Stimulated activated CD8-positive, alpha-beta memory T cell treated with anti-CD3 and anti-CD28 coated beads, Interleukin-15, amount 100 ng/mL, for 48 hours (primary cell): Measurements from ENCODE around the gene TIRAP.
A peak's percentile ranks its signal among the peaks of the same experiment; 100 is the strongest.
"Not testable (repeated sequence)": the region's sequence is repeated elsewhere in the genome, so short reads cannot be mapped to it uniquely, and the experiment has no call there.

Experiments
- DNase-seq, 2 donors: peaks; one replicate each; pipeline ENCODE4 v3.0.0-alpha.2; 2020; ENCODE audit warnings: low read depth in 2 of 2

The TIRAP gene

DNA sequence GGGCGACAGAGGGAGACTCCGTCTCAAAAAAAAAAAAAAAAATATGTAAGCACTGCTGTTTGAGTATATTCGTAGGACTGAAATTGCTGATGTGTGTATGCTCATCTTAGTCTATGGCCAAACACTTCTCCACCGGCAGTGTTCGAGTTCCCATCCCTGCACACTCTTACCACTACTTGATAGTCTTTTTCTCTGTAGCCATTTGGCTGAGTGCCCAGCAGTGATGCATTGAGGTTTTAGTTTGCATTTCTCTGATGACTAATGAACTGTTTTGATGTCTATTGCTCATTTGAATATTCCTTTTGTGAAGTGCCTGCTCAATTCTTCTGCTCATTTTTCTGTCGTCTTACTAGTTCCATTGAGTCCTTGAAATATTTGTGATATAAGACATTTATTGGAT lies 1.9 kb downstream of the TIRAP start:
- peak; percentile 72 for DNase-seq

- no peak for DNase-seq
Measured at GRCh38 chr11:126288237-126288636, 5.3 kb downstream of the TIRAP start.

- DNase-seq = no peak
Measured at GRCh38 chr11:126290887-126291286, 8.0 kb downstream of the TIRAP start.

DNA sequence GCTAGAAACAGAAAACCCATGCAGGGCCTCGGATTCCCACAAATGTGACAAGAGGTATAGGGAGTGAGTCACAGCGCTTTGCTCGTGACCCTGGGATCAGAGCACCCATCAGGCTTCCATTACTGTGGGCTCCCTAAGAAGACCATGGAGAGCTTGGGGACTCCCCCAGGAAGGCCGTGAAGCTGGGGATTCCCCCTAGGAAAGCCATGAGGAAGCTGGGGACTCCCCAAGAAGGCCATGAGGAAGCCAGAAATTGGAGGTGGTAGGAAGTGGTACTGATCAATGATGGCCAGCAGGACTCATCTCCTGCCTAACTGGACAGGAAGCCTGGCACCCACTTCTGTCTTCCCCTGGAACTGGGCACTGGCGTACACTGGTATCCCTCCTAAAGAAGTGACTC lies 10.8 kb downstream of the TIRAP start:
- DNase-seq = no peak

- no peak for DNase-seq
Measured at GRCh38 chr11:126297004-126297403, 14.1 kb downstream of the TIRAP start.

- peak; percentile 85 to 86 for DNase-seq
Measured at GRCh38 chr11:126303623-126304456, 20.9 kb downstream of the TIRAP start, which contains the start of gene DCPS. Gene DCPS, plus strand, starts transcription at chr11:126304060. Its CDS starts 21 bp downstream, at chr11:126304081.

GRCh38 chr11:126304457-126305075 lies 21.7 kb downstream of the TIRAP start:
- DNase-seq = no peak

GRCh38 chr11:126305699-126306098 lies 22.8 kb downstream of the TIRAP start:
- no peak for DNase-seq

- no peak for DNase-seq
Measured at GRCh38 chr11:126307706-126308105, 24.8 kb downstream of the TIRAP start.

GRCh38 chr11:126308271-126308671 lies 25.4 kb downstream of the TIRAP start:
- no peak for DNase-seq

GRCh38 chr11:126308771-126309170 lies 25.9 kb downstream of the TIRAP start:
- not testable (repeated sequence) for DNase-seq

GRCh38 chr11:126310200-126310991 lies 27.5 kb downstream of the TIRAP start:
- no peak for DNase-seq

- no peak for DNase-seq
Measured at GRCh38 chr11:126310992-126311310, 28.1 kb downstream of the TIRAP start.

- no peak for DNase-seq
Measured at GRCh38 chr11:126311401-126312291, 28.8 kb downstream of the TIRAP start.

DNA sequence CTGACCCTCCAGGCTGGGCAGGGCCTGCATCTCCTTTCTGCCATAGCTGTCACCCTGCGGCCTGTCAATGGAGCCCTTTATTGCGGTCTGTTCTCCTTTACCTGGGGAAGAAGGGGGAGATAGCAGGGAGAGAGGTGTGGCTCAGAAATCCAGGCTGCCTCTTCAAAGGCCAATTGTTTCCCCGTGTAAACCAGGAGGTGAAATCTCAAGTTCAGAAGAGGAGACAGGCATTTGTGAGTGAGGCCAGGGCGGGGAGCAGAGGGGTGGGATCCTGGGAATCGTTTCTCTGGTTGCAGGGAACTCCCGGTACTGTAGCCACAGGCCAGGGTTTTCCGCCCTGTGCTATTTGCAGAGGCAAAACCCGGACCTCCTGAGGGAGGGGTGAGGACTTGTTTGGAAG lies 30.1 kb downstream of the TIRAP start:
- DNase-seq = no peak

DNA sequence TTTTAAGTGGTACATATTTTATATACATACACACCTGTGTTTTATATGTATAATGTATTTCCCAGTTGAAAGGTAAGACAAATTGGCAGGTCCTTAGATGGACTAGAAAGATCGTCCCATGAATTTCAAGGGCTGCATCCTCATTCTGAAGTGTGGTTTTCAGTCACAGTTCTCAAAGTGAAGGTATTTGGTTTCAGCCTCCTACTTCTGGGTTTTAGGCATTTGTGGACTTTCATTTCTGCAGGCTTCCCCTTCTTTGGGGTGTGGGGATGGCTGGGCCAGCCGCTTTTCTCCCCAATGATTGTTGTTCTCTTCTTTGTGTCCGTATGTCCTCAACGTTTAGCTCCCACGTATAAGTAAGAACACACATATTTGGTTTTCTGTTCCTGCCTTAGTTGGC lies 30.9 kb downstream of the TIRAP start:
- no peak for DNase-seq

DNA sequence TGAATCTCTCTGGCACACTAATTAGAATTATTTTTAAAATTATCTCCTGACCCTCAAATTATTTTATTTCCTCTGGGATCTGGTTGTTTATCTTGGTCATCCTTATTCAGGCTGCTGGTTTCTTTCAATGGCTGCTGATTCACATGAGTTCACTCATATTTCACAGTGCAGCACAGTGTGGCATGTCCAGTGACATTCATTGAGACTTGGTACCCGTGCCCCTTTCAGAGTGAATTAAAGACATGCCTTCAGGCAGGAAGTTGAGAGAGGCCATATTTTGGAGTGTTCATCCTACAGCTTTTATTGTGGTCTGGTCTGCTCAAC lies 34.5 kb downstream of the TIRAP start:
- no peak for DNase-seq

- no peak for DNase-seq
Measured at GRCh38 chr11:126317756-126318573, 35.1 kb downstream of the TIRAP start.

GRCh38 chr11:126318574-126319373 lies 35.9 kb downstream of the TIRAP start:
- no peak for DNase-seq

DNA sequence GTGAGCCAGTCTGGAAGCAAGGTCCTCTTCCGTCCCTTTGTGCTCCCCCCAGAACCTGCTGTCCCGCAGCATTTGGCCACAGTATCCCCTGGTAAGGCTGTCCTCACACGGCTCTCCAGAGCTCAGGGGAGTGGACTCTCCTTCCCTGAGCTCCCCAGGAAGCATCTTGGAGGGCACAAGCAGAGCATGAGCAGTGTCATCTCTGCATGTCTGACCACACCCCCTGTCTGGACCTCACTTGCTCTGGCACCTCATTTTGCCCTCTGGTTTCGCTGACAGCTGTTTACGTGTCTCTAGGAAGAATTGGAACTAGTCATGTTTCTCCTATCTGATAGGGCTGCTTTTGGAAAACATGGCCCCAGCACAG lies 36.5 kb downstream of the TIRAP start:
- DNase-seq = no peak
